ENCODE measurements around the gene TXNL4B.
"Not testable (repeated sequence)": the region's sequence is repeated elsewhere in the genome, so short reads cannot be mapped to it uniquely, and the experiment has no call there.

Gene TXNL4B

DNA sequence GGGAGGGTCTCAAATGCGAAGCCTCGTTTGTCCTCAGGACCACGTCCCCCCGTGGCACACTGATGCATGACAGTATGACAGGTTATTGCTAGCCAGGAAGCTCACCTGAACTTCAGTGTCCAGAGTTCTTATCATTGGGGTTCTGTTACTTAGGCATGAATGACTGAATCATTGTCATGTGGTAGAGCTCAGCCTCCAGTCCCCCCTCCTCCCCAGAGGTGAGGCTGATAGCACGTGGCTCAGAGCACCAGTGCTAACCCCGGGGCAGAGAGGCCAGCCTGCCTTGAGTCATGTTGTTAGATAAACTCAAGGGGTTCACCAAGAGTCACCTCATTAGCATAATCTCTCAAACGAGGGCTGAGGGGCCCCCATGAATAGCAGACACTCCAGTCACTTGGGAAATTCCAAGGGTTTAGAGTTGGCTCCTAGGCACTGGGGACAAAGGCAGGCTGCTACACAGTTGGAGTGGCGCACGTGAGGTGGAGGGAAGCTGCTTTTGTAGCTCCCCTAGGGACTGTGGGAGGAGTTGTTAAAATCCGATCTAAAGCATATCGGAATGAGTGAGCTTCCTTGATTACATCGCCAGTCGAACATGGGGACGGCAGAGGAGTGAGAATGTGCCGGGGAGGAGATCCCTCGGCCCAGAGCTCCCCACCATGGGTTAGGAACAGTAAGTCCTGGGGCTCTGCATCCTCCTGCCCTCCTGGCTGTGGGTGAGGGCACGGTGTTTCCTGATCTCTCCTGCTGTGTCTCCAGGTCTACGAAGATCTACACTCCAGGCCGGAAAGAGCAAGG is 18.4 kb upstream of the TXNL4B start:
- no peak for DNase-seq

DNA sequence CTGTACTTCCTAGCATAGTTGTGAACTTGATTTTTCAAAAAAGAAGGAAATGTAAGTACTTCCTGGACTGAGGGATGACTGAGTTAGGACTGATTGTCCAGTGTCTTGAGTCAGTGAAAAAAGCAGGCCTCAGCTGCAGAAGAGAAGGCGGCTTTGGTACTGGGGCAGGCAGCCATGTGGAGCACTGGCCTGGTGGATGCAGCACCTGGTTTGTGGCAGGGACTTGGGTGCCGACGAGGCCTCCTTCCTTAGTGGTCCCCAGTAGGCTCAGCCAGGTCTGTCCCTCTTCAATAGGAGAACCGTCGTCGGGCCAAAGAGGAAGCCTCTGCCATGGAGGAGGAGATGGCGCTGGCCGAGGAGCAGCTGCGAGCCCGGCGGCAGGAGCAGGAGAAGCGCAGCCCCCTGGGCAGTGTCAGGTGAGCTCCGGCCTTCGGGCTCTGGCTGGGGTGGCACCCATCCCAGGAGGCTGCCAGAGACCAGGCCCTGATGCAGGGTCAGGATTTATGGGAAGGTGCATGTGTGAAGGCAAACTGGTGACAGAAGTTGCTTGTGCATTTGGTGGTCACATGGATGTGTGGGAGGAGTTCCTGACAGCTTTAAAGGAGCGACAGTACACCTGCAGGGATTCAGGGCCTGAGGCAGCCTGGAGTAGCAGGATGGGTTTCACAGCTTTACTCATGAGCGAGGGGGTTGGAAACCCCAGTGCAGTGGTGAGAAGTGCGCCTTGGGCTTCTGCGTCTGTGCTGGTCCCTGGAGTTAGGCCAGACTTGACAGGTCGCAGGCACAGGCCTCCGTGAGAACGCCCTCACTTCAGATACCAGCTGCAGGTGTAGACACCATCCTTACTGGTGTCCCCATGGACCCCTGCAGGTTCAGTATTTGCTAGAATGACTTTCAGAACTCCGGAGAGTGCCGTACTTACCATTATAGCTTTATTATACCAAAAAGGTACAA is 17.5 kb upstream of the TXNL4B start:
- no peak for DNase-seq

DNA sequence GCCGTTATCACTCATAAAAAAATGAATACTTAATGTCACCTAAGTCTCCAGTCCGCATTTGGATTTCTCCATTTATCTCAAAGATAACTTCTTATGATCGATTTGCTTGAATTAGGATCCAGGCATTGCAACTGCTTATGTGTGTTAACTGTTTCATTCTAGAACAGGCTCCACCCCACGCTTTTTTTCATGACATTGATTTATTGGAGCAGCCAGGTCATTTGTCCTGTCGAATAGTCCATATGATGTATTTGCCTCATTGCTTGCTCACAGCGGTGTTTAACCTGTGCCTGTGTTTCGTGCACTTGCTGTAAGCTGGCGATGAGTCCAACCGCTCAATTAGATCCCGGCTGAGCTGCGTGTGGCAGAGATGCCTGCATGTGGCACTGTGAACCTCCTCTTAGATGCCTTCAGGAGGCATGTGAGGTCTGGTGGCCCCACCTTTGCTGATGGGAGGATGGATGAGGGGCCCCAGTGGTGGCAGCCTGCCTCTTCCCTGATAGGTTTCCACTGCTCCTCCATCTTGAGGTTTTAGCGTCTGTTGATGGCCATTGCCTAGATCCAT is 16.6 kb upstream of the TXNL4B start:
- no peak for DNase-seq

DNA sequence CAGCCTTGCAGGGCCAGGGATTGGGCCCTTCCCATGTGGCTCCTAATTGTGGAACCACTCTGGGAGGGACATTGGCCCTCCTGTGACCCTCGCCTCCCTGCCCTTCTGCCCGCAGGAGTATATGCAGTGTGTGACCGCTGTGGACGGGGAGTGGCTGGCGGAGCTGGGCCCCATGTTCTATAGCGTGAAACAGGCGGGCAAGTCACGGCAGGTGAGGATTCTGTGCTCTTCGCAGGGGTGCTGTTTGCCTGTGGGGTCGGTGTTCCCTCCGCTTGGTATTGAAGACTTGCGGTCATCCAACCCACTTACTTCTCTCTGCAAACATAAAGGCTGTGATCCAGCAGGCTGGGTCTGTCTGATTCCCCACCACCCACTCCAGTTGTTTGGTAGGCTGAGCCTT is 15.9 kb upstream of the TXNL4B start:
- DNase-seq, result no peak

DNA sequence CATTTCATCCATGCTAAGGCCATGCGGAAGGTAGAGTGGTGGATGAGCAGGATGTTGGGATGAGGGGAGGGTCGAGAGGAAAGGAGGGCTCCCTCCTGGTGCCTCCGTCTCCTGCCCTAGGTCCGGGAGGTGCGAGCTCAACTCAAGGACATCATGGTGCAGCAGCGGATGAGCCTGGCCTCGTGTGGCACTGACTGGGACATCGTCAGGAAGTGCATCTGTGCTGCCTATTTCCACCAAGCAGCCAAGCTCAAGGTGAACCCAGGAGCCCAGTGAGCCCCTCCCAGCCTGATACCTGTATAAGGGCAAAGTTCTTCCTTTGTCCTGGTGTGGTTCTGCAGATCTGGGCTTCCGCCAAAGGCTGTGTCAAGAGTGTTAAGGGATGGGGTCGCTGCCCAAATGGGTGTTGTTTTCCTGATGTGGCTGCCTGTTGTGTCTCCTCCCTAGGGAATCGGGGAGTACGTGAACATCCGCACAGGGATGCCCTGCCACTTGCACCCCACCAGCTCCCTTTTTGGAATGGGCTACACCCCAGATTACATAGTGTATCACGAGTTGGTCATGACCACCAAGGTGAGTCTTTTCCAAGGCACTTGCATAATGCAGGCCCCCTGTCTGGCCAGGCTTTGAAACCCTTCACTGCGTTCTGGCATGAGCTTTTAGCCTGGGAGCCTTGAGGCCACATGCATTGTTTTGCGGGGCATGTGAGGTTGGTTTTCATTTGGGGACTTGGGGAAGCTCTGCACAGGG is 15.1 kb upstream of the TXNL4B start:
- DNase-seq, result no peak

DNA sequence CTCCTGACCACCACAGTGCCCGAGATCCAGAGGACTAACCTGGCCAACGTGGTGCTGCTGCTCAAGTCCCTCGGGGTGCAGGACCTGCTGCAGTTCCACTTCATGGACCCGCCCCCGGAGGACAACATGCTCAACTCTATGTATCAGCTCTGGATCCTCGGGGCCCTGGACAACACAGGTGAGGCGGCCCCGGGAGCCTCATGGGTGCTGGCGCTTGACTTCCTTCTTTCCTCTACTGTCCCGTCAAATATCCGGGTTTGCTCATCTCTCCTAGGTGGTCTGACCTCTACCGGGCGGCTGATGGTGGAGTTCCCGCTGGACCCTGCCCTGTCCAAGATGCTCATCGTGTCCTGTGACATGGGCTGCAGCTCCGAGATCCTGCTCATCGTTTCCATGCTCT is 14.0 kb upstream of the TXNL4B start:
- no peak for DNase-seq

DNA sequence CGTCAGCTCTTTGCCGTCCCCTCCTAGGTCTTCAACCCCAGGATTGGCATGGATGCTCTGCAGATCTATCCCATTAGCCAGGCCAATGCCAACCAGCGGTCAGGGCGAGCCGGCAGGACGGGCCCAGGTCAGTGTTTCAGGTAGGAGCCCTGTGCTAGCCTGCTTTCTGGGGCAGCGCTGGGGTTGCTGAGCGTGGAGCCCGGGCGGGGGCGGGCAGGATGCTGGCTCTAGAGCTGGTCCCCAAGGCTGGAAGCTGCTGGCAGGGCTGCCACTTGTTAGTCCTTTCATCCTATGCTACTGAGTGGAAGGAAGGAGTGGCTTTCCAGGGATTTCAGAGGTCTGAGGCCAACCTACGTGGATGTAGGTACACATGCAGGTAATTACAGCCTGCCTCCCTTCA is 12.6 kb upstream of the TXNL4B start:
- no peak for DNase-seq

DNA sequence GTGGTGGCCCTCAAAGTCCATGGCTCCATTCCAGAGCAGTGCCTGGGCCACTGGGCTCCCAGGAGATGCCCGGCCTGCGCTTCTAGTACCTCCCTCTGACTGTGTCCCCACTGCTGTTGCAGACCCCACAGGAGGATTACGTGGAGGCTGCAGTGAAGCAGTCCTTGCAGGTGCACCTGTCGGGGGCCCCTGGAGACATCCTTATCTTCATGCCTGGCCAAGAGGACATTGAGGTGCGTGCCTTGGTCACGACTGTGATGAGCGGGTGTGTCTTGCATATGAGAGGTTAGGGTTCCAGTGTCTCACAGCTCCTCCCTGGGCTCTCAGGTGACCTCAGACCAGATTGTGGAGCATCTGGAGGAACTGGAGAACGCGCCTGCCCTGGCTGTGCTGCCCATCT is 11.5 kb upstream of the TXNL4B start:
- no peak for DNase-seq

DNA sequence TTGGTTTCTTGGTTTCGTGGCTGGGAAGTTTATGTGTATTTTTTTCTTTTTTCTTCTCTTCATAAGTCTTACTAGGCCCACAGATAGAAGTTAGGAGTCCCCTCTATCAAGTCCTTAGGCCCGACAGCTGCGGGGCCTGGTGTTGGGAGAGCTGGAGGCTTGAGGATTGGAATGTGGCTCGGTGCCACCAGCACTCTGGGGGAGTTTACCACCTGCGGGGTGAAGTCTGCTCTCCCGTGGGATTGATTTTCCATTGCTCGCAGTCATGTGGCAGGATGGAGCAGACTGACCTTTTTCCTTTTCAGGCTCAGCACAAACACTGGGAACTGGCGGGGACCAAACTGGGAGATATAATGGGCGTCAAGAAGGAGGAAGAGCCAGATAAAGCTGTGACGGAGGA is 7.8 kb upstream of the TXNL4B start:
- no peak for DNase-seq

DNA sequence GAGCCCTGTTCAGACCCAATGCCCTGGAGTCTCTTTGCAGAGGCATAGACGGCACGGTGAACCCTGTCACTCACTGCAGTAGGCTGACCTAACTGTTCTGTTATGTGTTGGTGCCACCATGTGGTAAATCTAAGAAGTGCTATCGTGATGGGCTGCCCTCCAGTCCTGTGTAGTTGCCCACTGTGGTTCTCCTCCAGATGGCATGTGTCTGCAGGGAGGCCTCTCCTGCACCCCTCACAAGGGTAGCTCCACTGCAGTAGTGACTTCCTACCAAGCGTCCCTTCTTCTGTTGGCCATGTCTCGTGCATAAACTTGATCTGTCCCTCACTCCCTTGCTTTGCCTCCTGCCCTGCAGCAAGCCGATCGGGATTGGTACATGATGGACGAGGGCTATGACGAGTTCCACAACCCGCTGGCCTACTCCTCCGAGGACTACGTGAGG is 6.0 kb upstream of the TXNL4B start:
- peak; percentile 4 for DNase-seq

DNA sequence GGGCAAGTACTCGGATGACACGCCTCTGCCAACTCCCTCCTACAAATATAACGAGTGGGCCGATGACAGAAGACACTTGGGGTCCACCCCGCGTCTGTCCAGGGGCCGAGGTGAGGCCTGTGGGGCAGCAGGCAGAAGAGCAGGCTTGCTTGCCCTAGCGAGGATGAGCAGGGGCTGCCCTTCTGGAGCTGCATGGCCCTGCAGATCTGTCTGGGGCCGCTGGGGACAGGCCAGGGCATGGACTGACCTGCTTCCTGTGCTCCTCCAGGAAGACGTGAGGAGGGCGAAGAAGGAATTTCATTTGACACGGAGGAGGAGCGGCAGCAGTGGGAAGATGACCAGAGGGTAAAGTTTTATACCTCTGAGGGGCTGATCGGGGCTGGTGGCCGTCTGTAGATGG is 5.5 kb upstream of the TXNL4B start:
- no peak for DNase-seq

DNA sequence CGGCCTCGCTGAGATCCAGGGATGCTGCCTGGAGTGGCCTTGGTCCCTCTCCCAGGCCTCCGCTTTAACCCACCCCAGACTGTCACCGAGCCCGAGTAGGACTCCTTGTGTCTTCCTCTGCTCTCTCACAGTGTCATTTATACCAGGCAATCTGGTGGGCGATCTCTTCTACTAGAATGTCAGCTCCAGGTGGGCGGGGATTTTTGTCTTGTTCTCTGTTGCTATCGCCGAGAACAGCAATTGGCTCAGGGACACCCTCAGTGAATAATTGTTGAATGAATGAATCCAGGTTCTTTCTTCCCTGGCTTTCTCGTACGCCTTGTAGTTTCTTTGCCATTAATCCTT is 818 bp upstream of the TXNL4B start:
- no peak for DNase-seq

DNA sequence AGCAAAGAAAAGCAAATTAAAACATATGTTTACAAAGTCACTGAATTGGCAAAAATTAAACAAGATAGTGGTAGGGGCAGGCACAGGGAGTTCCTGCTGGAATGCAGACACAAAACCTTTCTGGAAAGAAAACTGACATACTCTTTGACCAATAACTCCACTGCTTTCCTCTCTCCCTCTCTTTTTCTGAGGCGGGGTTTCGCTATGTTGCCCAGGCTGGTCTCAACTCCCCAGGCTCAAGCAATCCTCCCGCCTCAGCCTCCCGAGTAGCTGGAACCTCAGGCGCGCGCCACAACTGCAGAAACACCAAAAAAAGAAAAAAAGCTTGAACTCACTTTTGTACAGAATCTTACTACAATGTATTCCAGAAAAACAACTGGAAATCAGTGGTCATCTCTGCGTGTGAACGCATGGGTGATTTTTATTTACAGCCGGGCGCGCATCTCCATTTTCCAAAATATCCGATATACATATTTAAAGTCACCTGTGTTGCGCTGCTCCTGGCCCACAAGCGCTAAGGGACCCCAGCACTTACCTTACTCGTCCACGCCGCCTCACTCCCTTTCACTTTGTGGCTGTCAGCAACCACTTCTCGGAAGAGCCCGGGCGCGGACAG is 480 bp downstream of the TXNL4B start:
- DNase-seq, result no peak

DNA sequence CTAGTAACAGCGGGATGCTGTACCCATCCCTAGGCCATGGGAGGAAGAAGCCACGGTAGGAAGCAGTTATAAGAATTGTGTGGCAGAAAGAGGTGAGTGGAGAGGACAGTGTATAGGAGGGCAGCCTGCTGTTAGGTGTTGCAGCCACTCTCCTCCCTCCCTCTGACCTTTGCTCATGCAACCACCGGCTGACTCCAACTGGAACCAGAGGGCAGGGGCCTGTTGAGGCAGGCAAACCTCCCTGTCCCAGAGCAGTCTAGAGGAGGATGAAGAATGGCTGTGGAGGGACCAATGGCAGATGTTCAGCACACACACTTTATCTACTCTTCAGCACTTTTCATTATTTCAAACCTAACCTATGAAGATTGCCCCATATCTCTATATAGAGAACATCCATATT is 2.2 kb downstream of the TXNL4B start:
- DNase-seq, result no peak

DNA sequence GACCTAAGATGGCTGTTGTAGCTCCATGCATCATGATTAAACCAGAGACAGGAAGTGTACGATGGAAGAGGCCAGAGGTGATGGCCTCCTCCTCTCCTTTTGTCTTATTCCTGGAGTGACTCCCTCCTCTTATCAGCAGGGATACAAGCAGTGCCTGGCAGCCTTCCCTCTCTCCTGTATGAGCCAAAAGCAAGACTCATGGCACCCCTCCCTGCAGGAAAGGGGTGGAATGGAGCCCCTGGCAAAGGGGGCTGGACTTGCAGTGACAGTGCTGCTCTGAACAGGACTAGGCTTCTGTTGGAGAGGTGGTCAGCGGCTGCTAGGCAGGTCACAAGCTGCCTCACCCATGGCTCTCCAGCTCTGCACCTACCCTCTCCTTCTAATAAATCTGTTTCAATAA is 8.4 kb downstream of the TXNL4B start:
- no peak for DNase-seq

DNA sequence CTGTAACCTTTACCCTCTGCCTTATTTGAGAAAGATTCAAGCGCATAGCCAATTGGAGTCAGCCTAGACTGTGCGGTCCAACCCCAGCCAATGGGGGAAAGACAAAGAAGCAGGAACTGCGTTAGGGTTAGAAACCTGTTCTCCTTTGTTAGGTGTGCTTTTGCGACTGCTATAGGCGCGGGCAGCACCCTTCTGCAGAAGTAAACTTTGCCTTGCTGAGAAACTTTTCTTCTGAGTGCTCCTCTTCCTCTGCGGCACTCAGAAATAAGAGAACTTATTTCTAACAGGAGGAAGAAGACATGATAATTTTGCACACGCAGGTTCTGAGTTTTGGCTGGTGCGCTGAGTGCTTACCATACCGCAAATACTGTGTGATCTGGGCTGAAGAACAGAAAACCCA is 9.0 kb downstream of the TXNL4B start:
- DNase-seq, result no peak

DNA sequence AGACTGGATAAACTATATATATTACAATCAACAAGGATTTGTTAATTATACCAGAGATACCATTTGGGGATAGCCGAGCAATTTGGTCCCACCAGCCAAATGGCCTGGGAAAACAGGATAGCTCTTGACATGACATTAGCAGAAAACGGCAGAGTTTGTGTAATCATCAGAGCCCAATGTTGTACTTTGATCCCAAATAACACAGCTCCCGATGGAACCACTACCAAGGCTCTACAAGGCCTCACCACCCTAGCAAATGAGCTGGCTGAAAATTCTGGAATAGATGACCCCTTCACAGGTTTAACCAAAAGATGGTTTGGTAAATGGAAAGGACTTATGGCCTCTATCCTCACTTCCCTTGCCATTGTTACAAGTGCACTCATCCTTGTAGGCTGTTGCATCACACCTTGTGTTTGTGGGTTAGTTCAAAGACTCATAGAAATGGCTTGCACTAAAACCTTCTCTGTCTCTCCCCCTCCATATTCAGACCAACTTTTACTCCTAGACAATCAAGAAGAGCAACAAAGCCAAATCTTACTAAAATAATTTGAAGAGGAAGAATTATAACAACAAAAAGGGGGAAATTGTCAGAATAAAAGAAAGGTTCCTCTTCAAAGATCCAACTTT is 9.5 kb downstream of the TXNL4B start:
- DNase-seq, result no peak

DNA sequence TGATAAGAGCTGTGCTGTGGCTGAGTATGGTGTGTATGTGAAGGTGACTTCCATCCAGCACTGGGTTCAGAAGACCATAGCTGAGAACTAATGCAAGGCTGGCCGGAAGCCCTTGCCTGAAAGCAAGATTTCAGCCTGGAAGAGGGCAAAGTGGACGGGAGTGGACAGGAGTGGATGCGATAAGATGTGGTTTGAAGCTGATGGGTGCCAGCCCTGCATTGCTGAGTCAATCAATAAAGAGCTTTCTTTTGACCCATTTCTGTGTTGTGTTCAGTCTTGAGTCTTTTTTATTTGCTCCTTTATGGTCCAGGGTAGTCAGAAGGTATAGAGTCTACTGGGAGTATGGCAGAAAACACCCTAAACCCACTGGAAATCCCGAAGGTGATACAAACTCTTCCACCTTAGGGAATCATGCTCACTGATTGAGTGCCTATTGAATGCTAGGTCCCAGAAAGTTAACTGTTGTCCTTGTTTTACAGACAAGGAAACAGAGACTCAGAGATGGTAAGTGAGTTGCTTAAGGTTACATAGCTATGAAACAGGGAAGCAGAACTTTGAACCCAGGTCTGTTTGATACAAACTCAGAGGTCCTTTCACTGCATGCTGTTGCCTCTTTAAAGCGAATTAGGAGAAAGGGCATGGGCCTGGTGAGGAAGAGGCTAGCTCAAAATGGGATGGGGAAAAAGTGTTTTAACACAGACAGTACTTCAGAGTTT is 16.3 kb downstream of the TXNL4B start:
- not testable (repeated sequence) for DNase-seq

DNA sequence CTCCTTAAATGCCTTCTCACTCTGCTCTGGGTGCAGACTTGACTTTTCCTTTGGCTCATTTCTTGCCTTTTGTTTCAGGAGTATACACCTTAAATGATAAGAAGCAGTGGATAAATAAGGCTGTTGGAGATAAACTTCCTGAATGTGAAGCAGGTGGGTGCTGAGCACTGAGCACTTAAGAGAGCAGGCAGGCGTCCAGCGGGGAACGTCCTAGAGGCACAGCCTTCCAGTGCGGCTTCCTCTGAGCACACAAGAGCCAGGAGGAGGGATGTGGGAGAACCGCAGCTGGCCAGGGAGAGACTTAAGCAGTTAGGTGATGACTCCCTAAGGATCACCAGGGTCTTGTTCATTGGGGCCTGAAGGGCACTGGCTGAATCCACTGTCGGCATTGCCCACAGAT is 18.4 kb downstream of the TXNL4B start:
- not testable (repeated sequence) for DNase-seq

DNA sequence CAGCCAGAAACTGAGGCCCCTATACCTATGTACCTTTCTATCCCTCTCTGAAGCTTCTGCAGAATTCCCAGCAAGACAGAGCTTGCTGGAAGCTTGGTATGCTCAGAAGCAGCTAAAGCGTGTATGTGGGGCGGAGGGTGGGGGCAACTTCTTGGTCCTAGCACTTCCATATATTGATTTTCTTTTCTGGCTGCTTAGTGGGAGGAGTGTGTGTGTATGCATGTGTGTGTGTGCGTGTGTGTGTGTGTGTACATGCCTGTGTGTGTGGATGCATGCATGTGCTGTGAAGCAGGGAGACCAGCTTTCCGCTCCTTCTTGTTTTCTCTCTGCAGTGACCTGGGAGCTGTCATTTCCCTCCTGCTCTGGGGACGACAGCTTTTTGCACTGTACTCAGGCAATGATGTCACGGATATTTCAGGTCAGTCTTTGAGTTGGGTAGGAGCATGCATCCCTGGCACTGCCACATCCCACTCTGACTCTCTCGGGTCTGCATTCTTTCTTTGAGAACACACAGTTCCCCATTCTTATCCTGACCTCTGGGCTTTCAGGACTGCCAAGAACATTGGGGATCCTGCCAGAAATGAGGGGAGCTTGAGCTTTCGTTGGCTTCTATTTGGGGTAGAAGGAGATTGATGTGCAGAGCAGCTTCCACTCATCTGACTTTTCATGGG is 19.7 kb downstream of the TXNL4B start:
- DNase-seq, result no peak
